SK-N-SH treated with all-trans-retinoic acid at 6 μM for 48 hours (cell line): ENCODE data around the gene ABCC1.

Experiments
- ATAC-seq: fragments of 200-7000 bp; cut with Tn5 transposase; 3 replicates; pipeline ENCODE4 v1.9.1; 2020; ENCODE audit warnings: mild to moderate bottlenecking, moderate library complexity
- ARNTL ChIP-seq: fragments of 450-650 bp; formaldehyde crosslinking; IDR thresholded peaks from 2 replicates; pipeline ENCODE4 v1.5.0; 2020; ENCODE audit warnings: low read depth, mild to moderate bottlenecking, moderate library complexity, borderline replicate concordance
- BACH2 ChIP-seq: fragments of 250-450 bp; sonication (Bioruptor Pico); IDR thresholded peaks from 2 replicates; pipeline ENCODE4 v1.9.0; 2021; ENCODE audit warnings: mild to moderate bottlenecking, borderline replicate concordance
- CREB5 ChIP-seq: fragments of 250-450 bp; sonication (Bioruptor Pico); IDR thresholded peaks from 2 replicates; pipeline ENCODE4 v1.5.1; 2020; ENCODE audit warnings: low read depth, mild to moderate bottlenecking, moderate library complexity
- CSDC2 ChIP-seq: fragments of 250-450 bp; sonication (Bioruptor Pico); IDR thresholded peaks from 2 replicates; pipeline ENCODE4 v1.5.0; 2020; ENCODE audit warnings: mild to moderate bottlenecking, moderate library complexity
- CSRNP3 ChIP-seq: fragments of 250-450 bp; sonication (Bioruptor Pico); IDR thresholded peaks from 2 replicates; pipeline ENCODE4 v1.5.1; 2021; ENCODE audit warnings: mild to moderate bottlenecking, moderate library complexity
- ESRRG ChIP-seq: fragments of 250-450 bp; sonication (Bioruptor Pico); IDR thresholded peaks from 2 replicates; pipeline ENCODE4 v1.6.1; 2021; ENCODE audit warnings: mild to moderate bottlenecking
- ISL1 ChIP-seq: fragments of 250-450 bp; sonication (Bioruptor Pico); IDR thresholded peaks from 2 replicates; pipeline ENCODE4 v2.1.2; 2022; ENCODE audit warnings: mild to moderate bottlenecking, moderate library complexity
- OSR1 ChIP-seq: fragments of 250-450 bp; sonication (Bioruptor Pico); IDR thresholded peaks from 2 replicates; pipeline ENCODE4 v1.8.0; 2022; ENCODE audit warnings: moderate library complexity, mild to moderate bottlenecking, inconsistent platforms
- POU6F1 ChIP-seq: fragments of 250-450 bp; sonication (Bioruptor Pico); IDR thresholded peaks from 2 replicates; pipeline ENCODE4 v1.8.0; 2021; ENCODE audit warnings: low read depth, mild to moderate bottlenecking, moderate library complexity, borderline replicate concordance
- PPARA ChIP-seq: fragments of 250-450 bp; sonication (Bioruptor Pico); IDR thresholded peaks from 2 replicates; pipeline ENCODE4 v1.5.0; 2020; ENCODE audit warnings: mild to moderate bottlenecking, borderline replicate concordance
- RARB ChIP-seq: fragments of 250-450 bp; sonication (Bioruptor Pico); IDR thresholded peaks from 2 replicates; pipeline ENCODE4 v1.8.0; 2021; ENCODE audit warnings: mild to moderate bottlenecking, moderate library complexity
- SNAI2 ChIP-seq: fragments of 250-450 bp; sonication (Bioruptor Pico); IDR thresholded peaks from 2 replicates; pipeline ENCODE4 v1.5.0; 2020; ENCODE audit warnings: mild to moderate bottlenecking, moderate library complexity
- TCF4 ChIP-seq: fragments of 250-450 bp; sonication (Bioruptor Pico); IDR thresholded peaks from 2 replicates; pipeline ENCODE4 v1.8.0; 2021; ENCODE audit warnings: mild to moderate bottlenecking, moderate library complexity, borderline replicate concordance
- TOX ChIP-seq: fragments of 250-450 bp; sonication (Bioruptor Pico); IDR thresholded peaks from 2 replicates; pipeline ENCODE4 v1.8.0; 2021; ENCODE audit warnings: mild to moderate bottlenecking, moderate library complexity, borderline replicate concordance
- TSHZ2 ChIP-seq: fragments of 250-450 bp; sonication (Bioruptor Pico); IDR thresholded peaks from 2 replicates; pipeline ENCODE4 v1.5.0; 2020; ENCODE audit warnings: mild to moderate bottlenecking, moderate library complexity
- ZFP3 ChIP-seq: fragments of 250-450 bp; sonication (Bioruptor Pico); IDR thresholded peaks from 2 replicates; pipeline ENCODE4 v1.5.0; 2020; ENCODE audit warnings: mild to moderate bottlenecking, moderate library complexity
- ZFP30 ChIP-seq: fragments of 450-650 bp; formaldehyde crosslinking; IDR thresholded peaks from 2 replicates; pipeline ENCODE4 v1.5.0; 2022; ENCODE audit warnings: mild to moderate bottlenecking, moderate library complexity
- ZNF565 ChIP-seq: fragments of 450-650 bp; formaldehyde crosslinking; conservative IDR thresholded peaks from 2 replicates; pipeline ENCODE4 v1.5.0; 2020; ENCODE audit warnings: low read depth, mild to moderate bottlenecking, moderate library complexity
- ZNF70 ChIP-seq: fragments of 450-650 bp; formaldehyde crosslinking; IDR thresholded peaks from 2 replicates; pipeline ENCODE4 v1.5.0; 2020; ENCODE audit warnings: mild to moderate bottlenecking, moderate library complexity
- ZNF8 ChIP-seq: fragments of 450-650 bp; formaldehyde crosslinking; IDR thresholded peaks from 2 replicates; pipeline ENCODE4 v1.5.0; 2020; ENCODE audit warnings: mild to moderate bottlenecking, moderate library complexity
- TF ChIP-seq, protein P1 (sequence below): fragments of 250-450 bp; sonication (Bioruptor Pico); IDR thresholded peaks from 2 replicates; pipeline ENCODE4 v1.8.0; 2020; ENCODE audit warnings: mild to moderate bottlenecking, moderate library complexity, borderline replicate concordance

ABCC1 gene

GRCh38 chr16:15928261-15929104 is 20.9 kb upstream of the ABCC1 start (continued):
- TF ChIP-seq, protein P1, sequence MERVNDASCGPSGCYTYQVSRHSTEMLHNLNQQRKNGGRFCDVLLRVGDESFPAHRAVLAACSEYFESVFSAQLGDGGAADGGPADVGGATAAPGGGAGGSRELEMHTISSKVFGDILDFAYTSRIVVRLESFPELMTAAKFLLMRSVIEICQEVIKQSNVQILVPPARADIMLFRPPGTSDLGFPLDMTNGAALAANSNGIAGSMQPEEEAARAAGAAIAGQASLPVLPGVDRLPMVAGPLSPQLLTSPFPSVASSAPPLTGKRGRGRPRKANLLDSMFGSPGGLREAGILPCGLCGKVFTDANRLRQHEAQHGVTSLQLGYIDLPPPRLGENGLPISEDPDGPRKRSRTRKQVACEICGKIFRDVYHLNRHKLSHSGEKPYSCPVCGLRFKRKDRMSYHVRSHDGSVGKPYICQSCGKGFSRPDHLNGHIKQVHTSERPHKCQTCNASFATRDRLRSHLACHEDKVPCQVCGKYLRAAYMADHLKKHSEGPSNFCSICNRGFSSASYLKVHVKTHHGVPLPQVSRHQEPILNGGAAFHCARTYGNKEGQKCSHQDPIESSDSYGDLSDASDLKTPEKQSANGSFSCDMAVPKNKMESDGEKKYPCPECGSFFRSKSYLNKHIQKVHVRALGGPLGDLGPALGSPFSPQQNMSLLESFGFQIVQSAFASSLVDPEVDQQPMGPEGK (CRISPR knock-in tag): no peak
- no peak for TF ChIP-seq ISL1 (CRISPR knock-in tag)
- no peak for TF ChIP-seq CREB5 (CRISPR knock-in tag)
- no peak for TF ChIP-seq POU6F1 (CRISPR knock-in tag)
- no peak for TF ChIP-seq TSHZ2 (CRISPR knock-in tag)
- no peak for TF ChIP-seq ARNTL (CRISPR knock-in tag)
- TF ChIP-seq, all 23 proteins: peak for 0

DNA sequence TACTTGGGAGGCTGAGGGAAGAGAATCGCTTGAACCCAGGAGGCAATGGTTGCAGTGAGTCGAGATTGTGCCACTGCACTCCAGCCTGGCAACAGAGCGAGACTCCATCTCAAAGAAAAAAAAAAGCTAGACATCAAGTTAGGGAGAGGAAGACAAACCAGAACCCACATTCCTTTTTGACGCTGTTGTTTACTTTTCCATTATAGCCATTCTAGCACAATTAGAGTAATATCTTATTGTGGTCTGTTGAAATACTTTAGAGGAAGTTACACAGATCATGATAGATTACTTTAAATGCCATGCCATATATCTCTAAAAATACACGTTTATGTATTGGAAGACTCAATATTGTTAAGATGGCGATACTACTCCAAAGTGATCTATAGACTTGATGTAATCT is 16.5 kb upstream of the ABCC1 start:
- TF ChIP-seq PPARA (CRISPR knock-in tag) (no peak), POU6F1 (CRISPR knock-in tag) (no peak), ZNF70 (CRISPR knock-in tag) (no peak), CSDC2 (CRISPR knock-in tag) (no peak), ARNTL (CRISPR knock-in tag) (no peak), ZFP30 (CRISPR knock-in tag) (no peak), ISL1 (CRISPR knock-in tag) (no peak), RARB (CRISPR knock-in tag) (no peak), TOX (CRISPR knock-in tag) (no peak), ZNF565 (CRISPR knock-in tag) (no peak), SNAI2 (CRISPR knock-in tag) (no peak), ZFP3 (no peak), ZNF8 (CRISPR knock-in tag) (no peak), CSRNP3 (CRISPR knock-in tag) (no peak), OSR1 (CRISPR knock-in tag) (no peak), TCF4 (CRISPR knock-in tag) (no peak), ESRRG (CRISPR knock-in tag) (no peak), BACH2 (CRISPR knock-in tag) (no peak), CREB5 (CRISPR knock-in tag) (no peak)
- TF ChIP-seq, protein P1 (CRISPR knock-in tag): no peak
- no peak for ATAC-seq
